NCI-H1436 (cell line): ENCODE results near the gene JMY.
"Not testable (repeated sequence)": the region's sequence is repeated elsewhere in the genome, so short reads cannot be mapped to it uniquely, and the experiment has no call there.

Experiments used
- DNase-seq: peaks from one replicate; lab custom pipeline; 2025; lab: John Stamatoyannopoulos, UW

JMY gene

DNA sequence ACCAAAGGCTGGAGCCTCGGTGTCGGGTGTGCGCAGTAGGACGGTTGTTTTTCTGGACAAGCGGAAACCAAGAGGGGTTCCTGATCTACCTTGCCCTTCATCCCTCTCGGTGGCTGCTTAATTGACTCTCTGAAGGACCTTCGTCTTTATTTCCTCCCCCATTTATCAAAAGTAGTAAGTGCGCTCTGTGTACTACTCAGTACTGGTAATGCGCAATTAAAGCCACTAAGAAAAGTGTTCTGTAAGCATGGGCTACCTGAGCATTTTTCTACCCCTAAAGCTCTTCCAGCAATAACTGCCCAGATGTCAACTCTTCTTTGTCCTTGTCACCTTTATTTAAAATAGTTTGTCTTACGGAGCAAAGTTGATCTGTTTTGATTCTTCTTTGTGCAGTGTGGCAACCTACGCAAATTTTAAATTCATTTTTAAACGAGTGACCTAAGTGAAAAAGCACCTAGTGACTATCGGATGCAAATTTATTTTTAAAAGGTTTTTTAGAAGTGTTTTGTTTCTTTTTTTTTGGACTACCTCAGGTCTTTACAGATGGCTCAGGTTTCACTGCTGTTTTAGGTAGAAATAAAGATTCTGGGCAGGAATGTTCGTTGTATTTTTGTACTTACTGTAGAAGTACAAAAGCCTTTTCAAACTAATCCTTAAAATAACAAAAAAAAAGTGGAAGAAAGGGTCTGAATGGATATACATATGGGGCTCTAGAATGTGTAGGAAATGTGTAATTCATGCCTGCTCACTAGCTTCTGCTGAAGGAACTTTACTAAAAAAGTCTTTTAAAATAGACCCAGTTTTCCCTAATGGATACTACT lies 2.0 kb downstream of the JMY start:
- no peak for DNase-seq

DNA sequence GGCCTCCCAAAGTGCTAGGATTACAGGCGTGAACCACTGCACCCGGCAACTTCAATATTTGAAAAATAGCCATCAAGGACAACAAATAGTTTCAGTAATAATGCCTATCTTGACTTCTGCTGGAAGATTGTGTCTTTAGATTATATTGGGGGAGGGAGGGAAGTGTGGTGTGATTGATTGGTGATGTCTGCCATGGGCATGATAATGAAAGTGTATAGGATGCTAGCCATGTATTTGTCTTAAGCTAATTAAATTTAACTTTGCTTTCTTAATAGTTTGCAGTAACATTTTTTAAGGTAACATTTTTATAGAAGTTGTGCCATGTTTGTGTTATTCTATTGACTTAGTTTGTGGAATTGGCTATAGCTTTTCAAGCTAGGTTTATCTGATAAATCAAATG lies 4.6 kb downstream of the JMY start:
- DNase-seq = no peak

DNA sequence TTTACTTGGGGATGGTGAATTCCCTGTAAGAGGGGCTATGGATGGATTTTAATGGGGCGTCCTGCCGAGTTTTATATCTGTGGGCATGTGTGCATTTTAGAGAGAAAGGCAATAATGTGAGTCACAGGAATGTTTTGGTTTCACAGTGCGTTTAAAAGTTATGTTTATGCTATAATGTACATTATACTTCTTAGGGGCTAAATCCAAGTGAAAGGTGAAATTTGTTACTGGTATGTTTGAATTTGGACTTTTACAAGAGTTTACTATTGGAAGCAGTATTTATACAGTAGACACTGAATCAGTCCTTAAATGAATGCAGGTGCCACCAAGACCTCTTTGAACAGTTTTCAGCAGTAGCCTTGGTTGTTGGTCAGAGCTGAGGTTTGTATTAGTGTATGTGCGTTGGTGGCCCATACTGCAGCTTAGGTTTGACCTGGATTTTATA lies 5.6 kb downstream of the JMY start:
- no peak for DNase-seq

DNA sequence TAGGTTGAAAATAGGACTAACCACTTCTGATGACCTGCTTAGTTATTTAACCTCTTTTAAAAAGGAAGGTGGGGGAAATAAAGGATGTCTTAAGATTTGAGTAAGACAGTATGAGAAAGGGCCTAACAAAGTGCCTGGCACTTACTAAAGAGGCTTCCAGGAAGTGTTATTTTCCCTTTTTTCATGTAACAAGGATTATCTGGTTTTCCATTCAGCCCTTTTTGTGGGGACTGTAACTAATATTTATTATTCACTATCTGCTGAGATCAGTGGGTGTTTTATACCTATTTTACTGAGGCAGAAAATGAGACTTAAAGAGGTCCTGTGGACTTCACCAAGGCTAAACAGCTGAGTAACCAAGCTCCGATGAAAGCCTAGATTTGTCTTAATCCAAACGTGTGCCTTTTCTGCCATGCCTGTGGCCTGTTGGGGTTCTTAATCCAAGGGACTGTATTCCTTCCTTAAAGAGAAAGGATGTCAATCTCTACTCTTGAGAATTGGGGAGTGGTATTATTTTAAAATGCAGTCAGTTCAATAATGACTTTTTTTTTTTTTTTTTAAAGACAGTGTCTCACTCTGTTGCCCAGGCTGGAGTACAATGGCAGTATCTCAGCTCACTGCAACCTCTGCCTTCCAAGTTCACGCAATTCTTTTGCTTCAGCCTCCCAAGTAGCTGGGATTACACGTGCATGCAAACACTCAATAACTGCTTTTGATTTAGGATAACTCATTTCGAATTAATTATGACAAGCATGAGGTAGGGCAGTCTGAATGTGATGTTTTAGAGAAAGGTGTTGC lies 6.5 kb downstream of the JMY start:
- no peak for DNase-seq

DNA sequence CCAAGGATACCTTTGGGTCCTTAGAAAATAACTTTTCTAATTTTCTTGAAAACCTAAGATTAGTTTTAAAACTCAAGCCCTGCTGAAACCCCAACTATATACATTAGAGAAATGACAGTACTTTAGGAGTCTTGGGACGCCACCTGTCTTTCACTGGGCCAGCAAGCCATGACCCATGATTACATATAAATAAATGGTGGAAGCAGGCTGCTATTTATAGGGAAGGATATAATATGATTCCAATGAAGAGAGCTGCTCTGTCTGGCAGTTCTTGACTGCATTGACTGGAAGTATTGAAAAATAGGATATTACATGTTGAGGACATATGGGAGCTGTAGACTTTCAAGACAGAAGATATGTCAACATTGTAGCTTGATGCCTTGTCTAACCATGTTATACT lies 7.3 kb downstream of the JMY start:
- DNase-seq = no peak

DNA sequence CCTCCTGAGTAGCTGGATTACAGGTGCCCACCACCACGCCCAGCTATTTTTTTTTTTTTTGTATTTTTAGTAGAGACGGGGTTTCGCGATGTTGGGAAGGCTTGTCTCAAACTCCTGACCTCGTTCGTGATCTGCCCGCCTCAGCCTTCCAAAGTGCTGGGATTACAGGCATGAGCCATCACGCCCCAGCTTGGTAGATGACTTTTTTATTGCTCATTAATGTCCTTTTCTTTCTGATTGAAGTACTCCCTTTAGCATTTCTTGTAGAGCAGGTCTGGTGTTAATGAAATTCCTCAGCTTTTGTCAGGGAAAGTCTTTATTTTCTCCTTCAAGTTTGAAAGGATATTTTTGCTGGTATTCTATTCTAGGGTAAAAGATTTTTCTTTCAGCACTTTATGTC lies 18.1 kb downstream of the JMY start:
- DNase-seq = not testable (repeated sequence)

DNA sequence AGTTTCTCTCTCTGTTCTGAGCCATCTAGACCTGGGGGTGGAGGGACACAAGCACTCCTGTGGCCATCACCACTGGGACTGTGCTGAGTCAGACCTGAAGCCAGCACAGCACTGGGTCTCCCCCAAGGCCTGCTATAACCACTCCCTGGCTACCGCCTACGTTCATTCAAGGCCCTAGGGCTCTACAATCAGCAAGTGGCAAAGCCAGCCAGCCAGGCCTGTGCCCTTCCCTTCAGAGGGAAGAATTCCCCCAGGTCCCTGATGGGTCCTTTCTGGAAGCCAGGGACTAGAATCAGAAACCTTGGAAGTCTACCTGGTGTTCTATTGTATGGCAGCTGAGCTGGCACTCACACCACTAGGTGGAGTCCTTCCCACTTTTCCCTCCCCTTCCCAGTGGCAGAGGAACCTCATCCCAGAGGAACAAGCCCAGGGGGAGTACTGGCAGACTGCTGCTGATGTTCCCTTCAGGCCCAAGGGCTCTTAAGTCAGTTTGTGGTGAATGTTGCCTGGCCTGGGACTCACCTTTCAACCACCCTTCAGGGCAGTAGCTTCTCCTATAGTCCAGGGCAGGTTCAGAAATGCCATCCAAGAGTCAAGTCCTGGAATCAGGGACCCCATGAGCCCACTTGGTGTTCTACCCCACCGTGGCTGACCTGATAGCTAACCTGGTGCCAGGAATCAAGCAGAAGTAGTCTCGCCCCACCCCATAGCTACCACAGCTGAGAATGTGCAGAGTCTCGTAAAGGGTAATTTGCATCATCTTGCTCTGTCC lies 20.0 kb downstream of the JMY start:
- no peak for DNase-seq

DNA sequence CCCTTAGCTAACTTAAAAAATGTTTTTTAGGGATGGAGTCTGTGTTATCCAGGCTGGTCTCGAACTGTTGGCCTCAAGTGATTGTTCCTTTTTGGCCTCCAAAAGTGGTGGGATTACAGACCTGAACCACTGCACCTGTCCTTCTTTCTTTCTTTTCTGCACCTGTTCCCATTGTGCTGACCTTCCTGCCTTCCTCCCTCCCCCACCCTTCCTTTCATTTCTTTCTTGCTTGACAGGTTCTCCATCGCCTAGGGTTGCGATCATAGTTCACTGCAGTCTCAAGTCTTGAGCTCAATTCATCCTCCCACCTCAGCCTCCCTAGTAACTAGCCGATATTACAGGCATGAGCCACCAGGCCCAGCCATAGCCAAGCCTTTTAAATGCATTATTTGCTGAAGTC lies 20.6 kb downstream of the JMY start:
- no peak for DNase-seq

DNA sequence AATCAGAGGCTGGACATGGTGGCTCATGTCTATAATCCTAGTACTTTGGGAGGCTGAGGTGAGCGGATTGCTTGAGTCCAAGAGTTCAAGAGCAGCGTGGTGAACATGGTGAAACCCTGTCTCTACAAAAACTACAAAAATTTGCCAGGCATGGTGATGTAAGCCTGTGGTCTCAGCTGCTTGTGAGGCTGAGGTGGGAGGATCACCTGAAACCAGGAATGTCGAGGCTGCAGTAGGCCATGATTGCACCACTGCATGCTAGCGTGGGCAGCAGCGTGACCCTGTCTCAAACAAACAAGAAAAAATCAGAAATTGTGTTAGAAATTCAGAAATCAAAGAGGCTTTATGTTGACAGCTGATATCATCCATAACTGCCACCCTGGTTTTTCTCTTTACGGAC lies 21.4 kb downstream of the JMY start:
- DNase-seq = no peak

DNA sequence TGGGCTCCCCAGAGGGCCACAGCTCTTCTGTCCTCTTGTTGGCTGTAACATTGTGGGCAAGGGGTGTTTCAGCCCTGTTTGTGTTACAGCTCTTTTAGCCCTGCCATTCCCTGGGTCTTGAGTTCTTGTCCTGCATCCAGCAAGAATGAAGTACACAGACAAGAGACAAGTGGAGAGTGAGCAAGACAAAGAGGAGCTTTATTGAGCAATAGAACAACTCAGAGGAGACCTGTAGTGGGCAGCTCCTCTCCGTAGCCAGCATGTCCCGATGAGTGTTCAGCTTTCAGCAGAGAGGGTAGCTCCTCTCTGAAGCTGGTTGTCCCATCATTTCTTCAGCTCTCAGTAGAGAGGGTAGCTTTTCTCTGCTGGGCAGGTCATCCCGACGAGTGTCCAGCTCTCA lies 22.9 kb downstream of the JMY start:
- DNase-seq = no peak

DNA sequence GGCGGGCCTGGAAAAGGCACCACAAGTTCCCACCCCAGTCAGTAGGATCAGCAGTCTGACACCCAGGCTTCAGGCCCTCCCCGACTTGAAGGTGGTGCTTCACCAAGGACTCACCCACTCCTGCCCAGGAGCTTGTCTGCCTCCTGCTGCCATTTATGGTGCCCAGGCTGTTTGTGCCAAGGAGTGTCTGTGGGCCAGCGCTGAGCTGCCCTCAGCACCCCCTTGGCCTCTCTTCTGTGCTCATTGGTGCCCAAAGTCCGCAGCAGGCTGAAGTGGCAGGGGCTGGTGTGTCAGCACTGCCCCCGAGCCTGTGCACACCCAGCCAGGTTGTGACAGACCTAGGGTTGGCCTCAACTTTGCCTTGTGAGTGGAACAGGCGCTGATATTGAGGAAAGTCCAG lies 23.5 kb downstream of the JMY start:
- no peak for DNase-seq

DNA sequence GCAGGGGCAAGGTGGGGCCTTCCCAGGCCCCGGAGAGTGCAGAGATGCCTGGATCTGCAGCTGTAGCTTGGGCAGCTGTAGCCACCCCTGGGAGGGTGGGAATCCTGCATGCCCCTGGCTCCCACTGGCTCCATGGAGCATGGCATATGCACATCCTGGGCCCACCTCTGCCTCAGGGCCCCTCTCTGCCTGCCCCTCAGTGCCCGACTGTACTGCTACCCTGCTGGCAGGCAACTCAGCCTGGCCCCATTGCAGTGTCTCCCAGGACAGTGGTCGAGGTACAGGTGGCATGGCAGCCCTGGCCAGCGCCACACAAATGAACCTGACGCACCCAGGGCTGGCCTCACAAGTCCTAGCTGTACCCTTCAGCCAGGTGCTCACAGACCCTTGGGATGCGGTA lies 23.9 kb downstream of the JMY start:
- DNase-seq = no peak

DNA sequence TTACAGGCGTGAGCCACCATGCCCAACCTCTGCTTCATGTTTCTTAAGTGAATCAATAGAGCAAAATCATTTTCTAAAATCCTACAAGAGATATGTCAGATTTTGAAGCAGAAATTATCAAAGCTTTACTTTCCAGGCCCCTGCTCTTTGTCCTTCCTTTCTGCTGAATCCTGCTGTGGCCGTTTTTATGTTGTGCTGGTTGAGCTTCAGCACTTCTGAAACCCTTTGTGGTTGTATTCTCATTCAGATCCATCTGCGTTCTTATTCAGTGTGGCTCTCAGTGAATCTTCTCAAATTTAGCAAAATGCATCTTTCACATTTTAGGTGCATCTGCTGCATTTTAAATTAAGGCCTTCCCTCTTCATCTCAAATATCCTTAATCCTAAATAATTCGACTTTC lies 26.0 kb downstream of the JMY start:
- DNase-seq = no peak

DNA sequence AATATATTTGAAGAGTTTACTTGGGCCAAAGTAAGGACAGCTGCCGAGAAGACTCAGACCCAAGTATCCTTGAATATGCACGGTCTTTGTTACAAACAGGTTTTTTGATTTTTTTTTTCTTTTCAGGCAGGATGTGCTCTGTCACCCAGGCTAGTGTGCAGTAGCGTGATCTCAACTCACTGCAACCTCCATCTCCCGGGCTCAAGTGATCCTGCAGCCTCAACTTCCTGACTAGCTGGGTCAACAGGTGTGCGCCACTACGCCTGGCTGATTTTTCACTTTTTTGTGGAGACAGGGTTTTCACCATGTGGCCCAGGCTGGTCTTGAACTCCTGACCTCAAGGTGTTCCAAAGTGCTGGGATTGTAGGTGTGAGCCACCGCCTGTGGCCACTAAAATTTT lies 27.4 kb downstream of the JMY start:
- DNase-seq = no peak

DNA sequence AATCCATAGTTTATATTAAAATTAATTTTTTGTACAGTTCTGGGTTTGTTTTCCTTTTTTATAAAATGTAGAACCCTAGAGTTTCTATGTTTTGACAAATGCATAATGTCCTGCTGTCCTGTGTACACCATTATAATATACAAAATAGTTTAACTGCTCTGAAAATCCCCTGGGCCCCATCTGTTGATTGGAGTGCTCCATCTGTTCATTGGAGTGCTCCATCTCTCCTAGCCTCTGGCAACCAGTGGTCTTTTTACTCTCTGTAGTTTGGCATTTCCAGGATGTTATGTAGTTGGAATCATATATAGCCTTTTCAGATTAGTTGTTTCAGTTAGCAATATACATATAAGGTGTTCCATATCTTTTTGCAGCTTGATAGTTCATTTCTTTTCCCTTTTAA lies 31.2 kb downstream of the JMY start:
- no peak for DNase-seq

DNA sequence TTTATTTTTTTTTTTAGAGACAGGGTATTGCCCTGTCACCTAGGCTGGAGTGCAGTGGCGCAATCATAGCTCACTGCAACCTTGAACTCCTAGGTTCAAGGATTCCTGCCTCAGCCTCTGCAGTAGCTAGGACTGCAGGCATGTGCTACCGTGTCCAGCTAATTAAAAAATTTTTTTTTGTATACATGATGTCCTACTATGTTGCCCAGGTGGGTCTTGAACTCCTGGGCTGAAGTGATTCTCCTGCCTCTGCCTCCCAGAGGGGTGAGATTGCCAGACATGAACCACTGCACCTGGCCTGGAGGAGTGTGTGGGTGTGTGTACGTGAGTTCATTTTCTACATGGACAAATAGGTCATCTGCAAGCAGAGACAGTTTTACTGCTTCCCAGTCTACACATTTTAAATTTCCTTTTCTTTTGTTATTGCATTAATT lies 33.8 kb downstream of the JMY start:
- no peak for DNase-seq

DNA sequence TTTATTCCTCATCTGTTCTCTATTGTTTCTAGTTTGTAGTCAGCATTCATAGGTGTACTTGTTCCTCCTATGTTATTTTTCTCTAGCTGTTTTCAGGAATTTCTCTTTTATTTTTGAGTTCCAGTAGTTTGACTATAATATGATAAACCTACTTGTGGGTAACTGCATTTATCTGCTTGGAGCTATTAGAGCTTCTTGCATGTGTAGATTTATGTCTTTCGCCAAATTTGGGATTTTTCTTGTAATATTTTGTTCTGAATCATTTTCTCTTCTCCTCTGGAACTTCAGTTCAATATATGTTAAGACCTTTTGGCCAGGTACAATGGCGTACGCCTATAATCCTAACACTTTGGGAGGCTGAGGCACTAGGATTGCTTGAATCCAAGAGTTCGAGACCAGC lies 37.4 kb downstream of the JMY start:
- DNase-seq = no peak

DNA sequence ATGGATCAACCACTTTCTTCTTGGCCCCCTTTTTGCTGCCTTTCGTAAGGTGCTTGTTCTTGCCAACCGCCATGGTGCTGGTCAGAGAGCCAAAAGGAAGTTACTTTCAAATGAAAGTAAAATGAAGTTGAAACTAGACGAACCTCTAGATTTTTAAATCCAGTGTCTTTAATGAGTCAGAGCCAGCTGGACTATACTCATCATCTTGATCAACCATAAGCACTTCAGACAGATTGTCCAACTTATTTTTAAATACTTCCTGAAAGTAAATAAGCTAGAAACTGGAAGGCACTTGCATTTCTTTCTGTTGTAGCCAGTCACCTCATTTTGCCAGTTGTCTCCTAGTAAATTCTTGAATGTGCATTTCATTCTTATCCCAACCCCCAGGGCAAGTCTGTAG lies 48.9 kb downstream of the JMY start:
- DNase-seq = no peak

DNA sequence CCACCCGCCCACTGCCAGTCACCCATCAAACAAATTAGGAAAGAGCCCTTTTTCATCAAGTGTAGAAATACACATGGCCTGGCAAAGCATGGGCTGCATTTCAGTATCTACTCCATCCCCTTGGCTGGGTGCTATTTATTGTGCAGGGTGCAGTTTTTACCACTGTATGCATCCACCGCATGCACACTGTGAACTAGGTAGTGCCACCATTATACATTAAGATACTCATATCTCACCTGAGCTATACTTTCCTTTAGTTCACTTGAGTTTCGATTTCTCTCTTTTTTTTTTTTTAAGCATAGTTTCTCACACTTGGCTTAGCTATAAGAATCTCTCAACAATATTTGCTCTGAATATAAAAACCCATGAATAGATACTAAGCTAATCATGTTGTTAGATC lies 49.4 kb downstream of the JMY start:
- no peak for DNase-seq

DNA sequence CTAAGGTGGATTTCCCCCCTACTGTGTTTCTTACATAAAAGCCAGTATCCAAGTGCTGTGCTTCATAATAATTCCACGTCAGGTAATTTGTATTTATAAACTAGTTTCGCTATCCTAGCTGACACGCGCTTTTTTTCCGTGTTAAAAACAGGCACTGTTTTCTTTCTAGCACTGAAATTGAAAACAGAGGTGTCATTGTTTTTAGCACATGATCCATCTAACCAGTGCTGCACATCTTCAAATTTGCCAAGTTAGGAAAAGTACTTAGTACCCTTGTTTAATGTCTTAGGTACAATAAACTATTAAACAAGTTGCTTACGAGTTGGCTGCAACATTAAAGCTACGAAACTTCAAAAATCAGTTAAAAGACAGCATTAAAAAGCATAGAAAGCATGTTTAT lies 49.9 kb downstream of the JMY start:
- no peak for DNase-seq

DNA sequence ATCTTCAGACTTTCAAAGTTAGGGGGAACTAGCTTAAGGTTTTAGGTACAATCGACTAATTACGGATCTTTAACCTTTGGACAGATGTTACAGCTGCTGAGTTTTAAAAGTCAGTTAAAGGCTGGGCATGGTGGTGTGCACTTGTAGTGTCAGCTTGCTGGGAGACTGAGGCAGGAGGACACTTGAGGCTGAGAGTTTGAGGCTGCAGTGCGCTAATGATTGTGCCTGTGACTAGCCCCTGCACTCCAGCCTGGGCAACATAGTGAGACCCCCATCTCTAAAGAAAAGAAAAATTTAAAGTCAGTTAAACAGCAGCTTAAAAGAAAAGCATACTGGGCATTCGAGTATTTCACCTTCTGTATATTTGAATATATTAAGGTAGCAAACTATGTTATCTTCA lies 51.4 kb downstream of the JMY start:
- no peak for DNase-seq

DNA sequence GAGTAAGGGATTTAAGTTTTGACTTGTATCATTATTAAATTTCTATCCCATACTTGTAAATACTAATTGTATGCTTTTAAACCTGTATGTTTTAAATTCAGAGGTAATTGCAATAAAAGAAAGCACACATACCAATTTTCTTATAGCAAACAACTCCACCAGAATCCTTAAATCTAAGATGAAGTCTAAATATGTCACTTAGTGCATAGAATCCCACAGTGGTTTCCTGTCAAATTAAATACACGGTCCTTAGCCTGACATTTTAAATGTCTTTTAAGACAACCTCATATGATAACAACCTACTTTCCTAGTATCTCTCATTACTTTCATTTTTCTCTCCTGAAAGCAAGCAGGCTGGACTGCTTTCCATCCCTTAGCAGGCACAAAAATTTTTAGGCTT lies 52.0 kb downstream of the JMY start:
- no peak for DNase-seq

DNA sequence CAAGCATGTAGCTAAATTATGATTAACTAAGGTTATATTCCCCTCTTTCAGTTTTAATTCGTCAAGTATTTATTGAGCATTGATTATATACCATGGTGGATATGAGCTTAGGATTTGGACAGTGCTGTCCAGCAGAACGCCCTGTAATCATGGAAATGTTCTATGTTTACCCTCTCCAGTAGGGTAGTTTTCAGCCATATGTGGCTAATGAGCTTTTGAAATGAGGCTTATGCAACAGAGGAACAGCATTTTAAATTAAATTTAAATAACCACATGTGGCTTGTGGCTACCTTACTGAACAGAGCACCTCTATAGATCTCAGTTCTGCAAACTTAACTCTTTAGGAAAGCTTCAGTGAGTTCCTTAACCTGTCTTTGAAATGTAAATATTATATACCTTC lies 59.1 kb downstream of the JMY start:
- DNase-seq = no peak
